GM18499 (cell line): ENCODE measurements around the gene CD163.
"Not testable (repeated sequence)": the region's sequence is repeated elsewhere in the genome, so short reads cannot be mapped to it uniquely, and the experiment has no call there.

Experiments used
- ATAC-seq: cut with Tn5 transposase; IDR thresholded peaks from one replicate; pipeline ENCODE4 v1.9.1; 2021; ENCODE audit warnings: moderate number of reproducible peaks; ENCODE audit not compliant: insufficient read depth, unreplicated experiment

CD163 gene

DNA sequence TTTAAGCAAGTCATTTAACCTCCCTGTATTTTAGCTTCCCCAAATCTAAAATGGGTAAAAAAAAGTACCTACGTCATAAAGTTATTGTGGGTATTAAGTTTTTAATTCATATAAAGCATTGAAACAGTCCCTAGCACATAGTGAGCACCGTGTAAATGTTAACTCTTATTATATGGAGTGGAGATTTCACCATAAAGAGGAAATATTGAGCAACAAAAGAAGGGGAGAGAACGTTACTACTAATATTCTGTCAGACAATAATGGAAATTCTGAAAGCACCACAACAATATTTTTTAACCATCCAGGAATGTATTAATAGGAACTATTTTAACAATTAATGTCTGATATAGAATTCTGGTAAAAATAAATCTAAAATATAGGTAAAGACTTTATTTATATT, 51.8 kb downstream of the CD163 start:
- no peak for ATAC-seq

DNA sequence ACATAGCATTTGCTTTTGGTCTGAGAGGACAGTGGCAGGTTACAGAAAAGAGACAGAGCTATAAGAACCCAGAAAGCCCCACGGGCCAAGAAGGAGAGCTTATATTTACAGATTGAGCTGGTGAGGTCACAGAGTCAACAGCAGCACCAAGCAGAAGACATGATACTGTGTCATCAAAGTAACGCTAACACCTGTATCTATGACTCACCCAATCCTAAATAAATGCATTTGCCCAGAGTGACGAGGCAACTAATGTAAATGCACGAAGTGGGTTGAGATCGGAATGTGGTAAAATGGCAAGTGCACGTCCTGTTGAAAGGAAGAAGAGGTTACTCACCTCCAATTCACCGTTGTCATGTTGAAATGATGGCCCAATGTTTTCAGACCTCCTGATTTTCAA, 52.9 kb downstream of the CD163 start:
- ATAC-seq, result no peak

DNA sequence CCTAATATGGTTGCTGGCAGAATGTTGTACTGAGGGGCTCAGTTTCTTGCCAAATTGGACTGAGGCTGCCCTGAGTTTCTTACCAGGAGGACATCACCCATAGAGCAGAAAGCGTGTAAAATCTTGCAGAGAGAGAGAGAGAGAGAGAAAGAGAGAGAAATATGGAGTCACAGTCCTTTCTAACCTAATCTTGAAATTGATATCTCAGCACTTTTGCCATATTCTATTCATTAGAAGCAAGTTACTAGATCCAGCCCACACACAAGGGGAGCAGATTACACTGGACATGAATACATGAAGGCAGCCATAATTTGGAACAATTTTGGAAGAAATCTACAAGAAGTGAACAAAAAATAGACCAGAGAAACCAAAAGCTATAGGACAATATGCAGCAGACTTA, 55.5 kb downstream of the CD163 start:
- no peak for ATAC-seq

DNA sequence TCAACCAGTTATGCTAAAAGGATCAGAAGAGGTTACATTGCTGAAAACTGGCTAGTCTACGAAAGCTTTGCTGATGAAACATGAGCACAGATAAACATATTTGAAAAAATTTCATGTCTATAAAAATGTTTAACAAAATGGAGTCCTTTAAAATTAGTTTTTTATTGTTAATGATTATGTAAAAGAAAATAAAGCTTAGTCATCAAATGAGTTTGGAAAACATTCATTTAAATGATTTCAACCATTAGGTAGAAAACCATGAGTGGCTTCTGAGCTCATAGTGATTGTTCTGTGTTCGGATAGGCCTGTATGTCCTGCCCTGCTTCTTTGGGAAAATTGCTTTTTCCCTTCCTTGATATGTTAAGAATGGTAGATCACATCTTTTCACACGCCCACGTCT, 59.0 kb downstream of the CD163 start:
- ATAC-seq, result no peak

DNA sequence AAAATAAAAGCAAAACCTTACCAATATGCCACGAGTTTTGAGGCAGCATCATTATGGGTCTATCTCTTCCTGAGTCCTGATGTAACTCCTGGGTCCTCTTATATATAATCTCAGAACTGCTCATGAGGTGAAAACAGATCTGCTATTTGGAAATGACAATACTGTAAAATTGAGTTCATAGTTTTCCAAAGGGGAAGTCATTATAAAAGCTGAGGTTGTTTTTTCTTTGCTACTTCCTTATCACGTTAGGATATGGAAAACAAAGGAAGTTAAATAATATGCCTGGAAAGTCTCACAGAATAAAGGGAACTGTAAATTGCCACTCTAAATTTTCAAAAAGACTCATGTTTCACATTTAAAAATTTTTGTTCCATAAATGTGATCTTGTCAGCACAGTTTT, 59.5 kb downstream of the CD163 start, which contains the start of gene CD163L1:
TSS of gene CD163L1 (minus strand) at position 78 of the 400 bp plus-strand sequence. CDS start at position 52, 26 bp downstream.
- no peak for ATAC-seq

DNA sequence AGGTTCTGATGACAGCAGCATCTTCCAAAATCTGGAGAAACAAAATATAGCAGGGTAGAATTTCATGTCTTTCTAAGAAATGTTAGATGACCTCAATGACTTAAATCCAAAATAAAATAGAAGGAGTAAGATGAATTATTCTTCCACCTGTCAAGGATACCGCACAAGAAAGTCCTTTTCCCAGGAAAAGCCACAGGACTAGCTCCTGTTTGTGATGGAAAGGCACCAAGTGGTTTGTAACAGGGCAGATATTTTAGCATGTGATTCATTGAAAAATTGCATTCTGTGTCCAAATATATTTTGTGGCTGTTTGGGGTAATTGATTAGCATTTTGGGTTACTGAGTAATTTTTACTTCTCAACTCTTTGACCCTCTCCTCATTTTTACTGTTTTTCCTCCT, 62.4 kb downstream of the CD163 start:
- no peak for ATAC-seq

DNA sequence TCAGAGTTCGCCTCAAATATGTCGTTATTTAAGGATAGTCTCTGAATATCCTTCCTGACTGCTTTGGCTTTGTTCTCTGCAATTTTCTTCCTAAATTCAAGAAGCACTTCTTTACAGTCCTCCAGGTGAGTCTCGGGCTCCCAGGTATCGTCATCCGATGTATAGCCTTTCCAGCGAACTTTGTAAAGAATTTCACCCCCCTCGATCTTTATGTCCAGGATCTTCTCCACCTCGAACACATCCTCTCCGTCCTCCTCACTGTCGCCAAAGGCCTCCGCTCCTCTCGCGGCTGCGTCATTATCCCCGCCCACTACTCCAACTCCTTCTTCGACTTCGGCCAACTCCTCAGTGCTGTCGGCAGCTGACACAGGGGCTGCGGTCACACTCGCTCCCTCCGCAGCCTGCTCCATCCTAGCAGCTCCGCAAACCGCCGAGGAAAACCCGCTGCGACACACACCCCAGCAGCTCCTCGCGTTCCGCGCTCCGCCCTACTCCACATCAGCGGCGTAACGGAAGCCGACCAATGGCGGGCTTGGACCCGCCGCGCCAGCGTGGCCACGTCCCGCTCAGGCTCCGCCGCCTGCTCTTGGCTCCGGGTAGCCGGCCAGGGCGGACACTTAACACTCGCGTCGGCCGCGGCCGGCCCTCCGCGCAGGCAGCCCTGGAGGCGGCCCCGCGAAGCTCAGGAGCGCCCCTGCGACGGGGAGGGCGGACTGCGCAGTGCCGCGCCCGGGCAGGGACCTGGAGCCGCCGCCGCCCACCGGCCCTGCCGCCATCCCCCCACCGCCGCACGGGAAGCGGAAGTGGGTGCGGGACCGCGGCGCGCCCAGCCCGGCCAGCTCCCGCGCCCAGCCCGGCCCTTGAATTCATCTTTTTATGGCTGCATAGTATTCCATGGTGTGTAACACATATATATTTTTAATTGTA, 63.7 kb downstream of the CD163 start:
- ATAC-seq, result no peak

DNA sequence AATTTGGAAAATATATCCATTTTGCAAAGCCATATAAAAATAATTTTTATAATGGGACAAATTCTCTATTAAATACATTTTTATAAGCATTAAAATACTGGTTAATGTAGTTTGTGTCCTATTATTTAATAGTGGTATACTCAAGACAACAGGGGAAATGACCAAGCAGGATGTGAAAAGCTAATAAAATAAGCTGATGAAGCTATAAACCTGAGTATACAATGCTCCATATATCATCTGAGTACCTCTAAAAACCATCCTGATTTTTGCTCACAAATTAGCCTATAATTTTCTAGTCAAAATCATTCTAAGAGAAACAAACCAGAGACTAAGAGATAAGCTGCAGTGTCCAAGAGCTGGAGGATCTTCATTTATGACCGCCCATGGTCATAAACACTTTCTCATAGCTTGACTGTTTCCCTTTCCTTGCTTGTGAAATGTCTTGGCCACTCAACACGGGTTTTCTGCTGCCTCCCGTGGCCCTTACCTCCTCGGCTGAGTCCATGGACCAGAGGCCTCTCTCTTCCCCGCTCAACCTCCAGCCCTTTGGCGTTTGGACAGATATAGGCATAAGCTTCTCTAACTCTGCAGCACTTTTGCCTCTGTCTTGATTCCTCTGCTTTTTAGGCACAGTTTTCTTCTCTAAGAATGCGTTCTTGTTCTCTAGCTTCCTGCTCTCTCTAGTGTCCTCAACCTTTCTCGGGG, 65.1 kb downstream of the CD163 start:
- ATAC-seq, result not testable (repeated sequence)

DNA sequence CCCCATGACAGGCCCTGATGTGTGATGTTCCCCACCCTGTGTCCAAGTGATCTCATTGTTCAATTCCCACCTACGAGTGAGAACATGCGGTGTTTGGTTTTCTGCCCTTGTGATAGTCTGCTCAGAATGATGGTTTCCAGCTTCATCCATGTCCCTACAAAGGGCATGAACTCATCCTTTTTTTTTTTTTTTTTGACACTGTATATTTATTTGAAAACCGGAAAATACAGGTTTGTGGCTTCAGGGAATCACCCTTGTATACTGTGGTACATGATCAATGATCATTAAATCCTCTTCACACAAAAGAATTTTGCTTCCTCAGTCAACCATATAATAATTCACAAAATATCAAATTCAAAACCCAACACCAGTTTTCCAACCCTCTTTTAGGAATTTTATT, 66.1 kb downstream of the CD163 start:
- not testable (repeated sequence) for ATAC-seq

DNA sequence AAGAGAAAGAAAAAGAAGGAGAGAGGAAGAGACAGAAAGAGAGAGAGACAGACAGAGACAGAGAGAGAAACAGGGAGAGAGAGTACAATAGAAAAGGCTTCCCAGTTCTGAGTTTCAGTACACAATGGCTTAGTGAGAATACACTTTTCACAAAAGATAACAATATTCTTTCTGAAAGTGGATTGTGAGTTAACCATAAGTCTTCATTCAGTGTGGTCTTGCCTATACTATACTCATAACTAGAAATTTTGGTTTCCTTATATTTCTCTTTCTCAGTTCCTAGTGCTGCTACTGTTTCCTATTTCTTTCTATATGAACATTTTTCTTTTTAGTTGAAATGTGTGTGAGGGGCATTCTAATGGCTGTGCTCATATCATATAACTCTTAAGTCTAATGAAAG, 68.9 kb downstream of the CD163 start:
- no peak for ATAC-seq

DNA sequence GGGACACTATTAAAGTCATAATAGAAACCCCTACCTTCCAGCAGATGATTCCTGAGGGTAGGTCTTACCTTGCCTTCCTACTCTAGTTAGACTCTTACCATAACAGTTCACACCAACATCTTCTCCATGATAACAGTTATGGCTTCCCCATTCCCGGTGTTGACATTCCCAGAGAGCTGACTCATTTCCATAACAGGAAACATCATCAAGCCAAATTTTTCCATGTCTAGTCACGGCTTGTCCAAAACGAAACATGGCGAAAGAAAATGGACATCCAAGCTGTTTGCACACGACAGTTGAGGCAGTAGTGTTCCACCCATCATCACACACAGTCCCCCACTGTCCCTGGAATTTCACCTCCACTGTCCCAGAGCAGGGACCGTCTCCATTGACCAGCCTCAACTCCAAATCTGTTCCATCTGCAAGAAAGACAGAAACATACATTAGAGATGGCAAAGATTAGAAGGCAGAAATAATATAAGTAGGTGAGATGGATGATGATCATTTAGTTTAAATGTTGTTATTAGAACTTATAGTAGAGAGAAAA, 70.2 kb downstream of the CD163 start:
- ATAC-seq, result no peak

DNA sequence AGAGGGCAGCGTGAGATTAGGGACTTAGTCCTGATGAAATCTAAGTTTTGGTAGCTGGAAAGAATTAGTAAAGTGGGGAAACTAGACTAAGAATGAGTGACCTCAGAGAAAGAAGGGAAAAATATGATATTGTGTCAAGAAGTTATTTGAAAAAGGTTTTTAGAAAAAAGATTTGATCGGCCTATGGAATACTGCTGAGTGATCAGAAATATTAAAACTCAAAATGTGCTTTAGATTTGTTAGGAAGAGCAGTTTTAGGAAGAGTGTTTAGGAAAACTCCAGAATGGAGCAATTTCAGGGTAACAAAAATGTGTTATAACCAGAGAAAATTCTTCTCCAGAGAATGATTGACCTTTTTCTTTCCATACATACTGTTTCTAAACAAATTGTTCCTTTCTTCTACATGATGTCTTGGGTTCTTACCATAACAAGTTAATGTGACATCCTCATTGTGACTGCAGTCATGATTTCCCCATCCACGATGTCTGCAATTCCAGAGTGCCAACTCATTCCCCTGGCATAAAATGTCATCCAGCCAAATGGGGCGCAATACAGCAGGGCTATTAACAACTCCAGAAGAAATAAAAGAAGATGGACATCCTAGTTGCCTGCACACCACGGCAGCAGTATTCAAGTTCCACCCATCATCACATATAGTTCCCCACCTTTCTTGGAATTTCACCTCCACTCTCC, 71.4 kb downstream of the CD163 start:
- ATAC-seq, result no peak
